ENCODE data around the gene DNAL4. TPM values are rescaled to one million over a fixed set of nuclear protein-coding genes. Genes with fewer than 3 reads are reported as not detected.

Gene DNAL4
- total RNA-seq, 1 donor from 2014 or later, result 27.1 TPM

GRCh38 chr22:38742176-38742942, 51.6 kb downstream of the DNAL4 start:
- no peak for DNase-seq (ENCODE audit: low spot score, unreplicated experiment)
- H3K9me3 Mint-ChIP-seq (ENCODE audit: low read depth), result no peaks in the 10 kb centered on the region
- no peak overlapping the region for H3K4me3 Mint-ChIP-seq (ENCODE audit: low read depth)
- H3K4me1 Mint-ChIP-seq (ENCODE audit: low read depth), result no peaks in the 10 kb centered on the region
- H3K27me3 Mint-ChIP-seq, result no peaks in the 10 kb centered on the region
- TF ChIP-seq CTCF (IDR thresholded peaks at IDR 0.05; ENCODE audit: unreplicated experiment), result no peak
- H3K27ac Mint-ChIP-seq, result no peak overlapping the region
- H3K36me3 Mint-ChIP-seq (ENCODE audit: insufficient read depth), result peaks cover 12% of the 10 kb centered on the region

- Mint-ChIP-seq H3K4me3 (ENCODE audit: low read depth) (no peak overlapping the region), H3K27ac (no peak overlapping the region), H3K9me3 (ENCODE audit: low read depth) (no peaks in the 10 kb centered on the region), H3K27me3 (no peaks in the 10 kb centered on the region), H3K36me3 (ENCODE audit: insufficient read depth) (peaks cover 14% of the 10 kb centered on the region), H3K4me1 (ENCODE audit: low read depth) (no peaks in the 10 kb centered on the region)
- no peak for DNase-seq (ENCODE audit: low spot score, unreplicated experiment)
- TF ChIP-seq CTCF (IDR thresholded peaks at IDR 0.05; ENCODE audit: unreplicated experiment), result no peak
Observed at GRCh38 chr22:38741576-38741975, 52.4 kb downstream of the DNAL4 start.

GRCh38 chr22:38741166-38741565, 52.8 kb downstream of the DNAL4 start:
- DNase-seq (ENCODE audit: low spot score, unreplicated experiment), result no peak
- Mint-ChIP-seq H3K27ac (no peak overlapping the region), H3K27me3 (no peaks in the 10 kb centered on the region), H3K9me3 (ENCODE audit: low read depth) (no peaks in the 10 kb centered on the region), H3K4me1 (ENCODE audit: low read depth) (no peaks in the 10 kb centered on the region), H3K4me3 (ENCODE audit: low read depth) (no peak overlapping the region), H3K36me3 (ENCODE audit: insufficient read depth) (peaks cover 14% of the 10 kb centered on the region)
- no peak for TF ChIP-seq CTCF (IDR thresholded peaks at IDR 0.05; ENCODE audit: unreplicated experiment)

- H3K4me3 Mint-ChIP-seq (ENCODE audit: low read depth), result no peak overlapping the region
- no peaks in the 10 kb centered on the region for H3K27me3 Mint-ChIP-seq
- H3K36me3 Mint-ChIP-seq (ENCODE audit: insufficient read depth), result peaks cover 14% of the 10 kb centered on the region
- no peak for DNase-seq (ENCODE audit: low spot score, unreplicated experiment)
- TF ChIP-seq CTCF (IDR thresholded peaks at IDR 0.05; ENCODE audit: unreplicated experiment), result no peak
- no peaks in the 10 kb centered on the region for H3K4me1 Mint-ChIP-seq (ENCODE audit: low read depth)
- H3K9me3 Mint-ChIP-seq (ENCODE audit: low read depth), result no peaks in the 10 kb centered on the region
- H3K27ac Mint-ChIP-seq, result no peak overlapping the region
Observed at GRCh38 chr22:38740754-38741153, 53.2 kb downstream of the DNAL4 start.

- no peak for TF ChIP-seq CTCF (IDR thresholded peaks at IDR 0.05; ENCODE audit: unreplicated experiment)
- peaks cover 14% of the 10 kb centered on the region for H3K36me3 Mint-ChIP-seq (ENCODE audit: insufficient read depth)
- DNase-seq (ENCODE audit: low spot score, unreplicated experiment), result no peak
- no peaks in the 10 kb centered on the region for H3K9me3 Mint-ChIP-seq (ENCODE audit: low read depth)
- H3K27me3 Mint-ChIP-seq, result no peaks in the 10 kb centered on the region
- H3K27ac Mint-ChIP-seq, result no peak overlapping the region
- no peaks in the 10 kb centered on the region for H3K4me1 Mint-ChIP-seq (ENCODE audit: low read depth)
- no peak overlapping the region for H3K4me3 Mint-ChIP-seq (ENCODE audit: low read depth)
Observed at GRCh38 chr22:38740116-38740723, 53.7 kb downstream of the DNAL4 start.
